GM12878 (cell line): ENCODE results near the gene MALSU1. TPM values are rescaled to one million over a fixed set of nuclear protein-coding genes. Genes with fewer than 3 reads are reported as not detected.

Experiments
- ASH2L ChIP-seq: fragments of 300-600, 200-600 bp; sonication (generic); IDR thresholded peaks from 2 replicates; pipeline ENCODE4 v1.6.1; 2017; ENCODE audit warnings: low read depth, mild to moderate bottlenecking, borderline replicate concordance
- BHLHE40 ChIP-seq, 2 experiments: fragments of 450-650 bp in 1 of 2; IDR thresholded peaks; 2 replicates each; pipeline ENCODE4 v1.6.1; 2011 to 2017; ENCODE audit warnings: low read depth in 2 of 2, borderline replicate concordance in 1 of 2, improper control_type of control experiment in 1 of 2, low read length in 1 of 2, mild to moderate bottlenecking in 1 of 2
- CHD2 ChIP-seq: IDR thresholded peaks from 2 replicates; pipeline ENCODE4 v1.6.1; 2011; ENCODE audit warnings: low read depth, low read length, improper control_type of control experiment, borderline replicate concordance
- EED ChIP-seq: sonication (generic); IDR thresholded peaks from 2 replicates; pipeline ENCODE4 v1.6.1; 2016; ENCODE audit warnings: antibody characterized with exemption, low read depth
- EP300 ChIP-seq, 2 experiments: fragments of 150-350 bp in 1 of 2; IDR thresholded peaks; 2 replicates each; pipeline ENCODE4 v1.6.1; 2011 to 2012; ENCODE audit warnings: low read depth in 2 of 2, low read length in 2 of 2, borderline replicate concordance in 1 of 2, improper control_type of control experiment in 1 of 2, inconsistent platforms in 1 of 2; ENCODE audit not compliant: control insufficient read depth in 1 of 2
- ESRRA ChIP-seq: IDR thresholded peaks from 2 replicates; pipeline ENCODE4 v1.6.1; 2012; ENCODE audit warnings: mild to moderate bottlenecking, low read length, improper control_type of control experiment
- FOS ChIP-seq: IDR thresholded peaks from 3 replicates; pipeline ENCODE4 v1.6.1; 2011; ENCODE audit warnings: borderline replicate concordance; ENCODE audit not compliant: insufficient read length; ENCODE audit errors: extremely low read depth
- MTA3 ChIP-seq: IDR thresholded peaks from 2 replicates; pipeline ENCODE4 v1.6.1; 2012; ENCODE audit warnings: low read length, inconsistent platforms, borderline replicate concordance
- NRF1 ChIP-seq: conservative IDR thresholded peaks from 2 replicates; pipeline ENCODE4 v1.6.1; 2011; ENCODE audit warnings: mild to moderate bottlenecking, low read depth, low read length, improper control_type of control experiment
- PML ChIP-seq: IDR thresholded peaks from 2 replicates; pipeline ENCODE4 v1.6.1; 2012; ENCODE audit warnings: low read length, inconsistent platforms
- RAD51 ChIP-seq: fragments of 450-650 bp; IDR thresholded peaks from 2 replicates; pipeline ENCODE4 v1.6.1; 2016; ENCODE audit warnings: moderate library complexity, mild to moderate bottlenecking, inconsistent platforms
- RCOR1 ChIP-seq: conservative IDR thresholded peaks from 2 replicates; pipeline ENCODE4 v1.6.1; 2012; ENCODE audit warnings: low read depth, low read length, improper control_type of control experiment
- RUNX3 ChIP-seq: IDR thresholded peaks from 2 replicates; pipeline ENCODE4 v1.6.1; 2012; ENCODE audit warnings: low read length, inconsistent platforms
- SMARCA5 ChIP-seq: fragments of 450-650 bp; IDR thresholded peaks from 2 replicates; pipeline ENCODE4 v1.6.1; 2017; ENCODE audit warnings: mild to moderate bottlenecking
- SPI1 ChIP-seq: IDR thresholded peaks from 2 replicates; pipeline ENCODE4 v1.6.1; 2011; ENCODE audit warnings: low read depth, mild to moderate bottlenecking, low read length, moderate library complexity, borderline replicate concordance; ENCODE audit not compliant: insufficient read depth
- SRF ChIP-seq, 2 experiments: IDR thresholded peaks; 2 replicates each; pipeline ENCODE4 v1.6.1; 2011; ENCODE audit warnings: low read depth in 2 of 2, low read length in 2 of 2, mild to moderate bottlenecking in 1 of 2, moderate library complexity in 1 of 2
- STAT3 ChIP-seq: IDR thresholded peaks from 2 replicates; pipeline ENCODE4 v1.6.1; 2011; ENCODE audit warnings: low read depth, low read length, improper control_type of control experiment
- TAF1 ChIP-seq: IDR thresholded peaks from 2 replicates; pipeline ENCODE4 v1.6.1; 2011; ENCODE audit warnings: mild to moderate bottlenecking, low read depth, low read length, borderline replicate concordance
- TCF3 ChIP-seq: IDR thresholded peaks from 2 replicates; pipeline ENCODE4 v1.6.1; 2012; ENCODE audit warnings: low read depth, mild to moderate bottlenecking, low read length, borderline replicate concordance; ENCODE audit not compliant: insufficient read depth
- ZNF384 ChIP-seq: IDR thresholded peaks from 2 replicates; pipeline ENCODE4 v1.6.1; 2012; ENCODE audit warnings: low read depth, mild to moderate bottlenecking, low read length, improper control_type of control experiment, borderline replicate concordance
- ZZZ3 ChIP-seq: IDR thresholded peaks from 2 replicates; pipeline ENCODE4 v1.6.1; 2011; ENCODE audit warnings: low read depth; ENCODE audit not compliant: control insufficient read depth, insufficient read length
- polyA plus RNA-seq, 11 experiments: library from polyadenylated mRNA; depleted of rRNA in 4 of 11; unstranded in 6 of 11; stranded (reverse) in 5 of 11; fragments of >200 nt; fragmentation: Nextera tagmentation in 4 of 11; fragmentation: Illumina TruSeq in 1 of 11; extraction: Ambion mirVana in 4 of 11; extraction: Trizol in 1 of 11; gene quantifications; 1 replicate in 1 of 11; 2 replicates in 10 of 11; pipeline versions ENCODE4 v1.2.1 to v1.2.3, GENCODE V29; 2011 to 2016; ENCODE audit warnings: inconsistent platforms in 2 of 11, missing spikeins in 2 of 11, low read depth in 1 of 11
- total RNA-seq, 4 experiments: library from RNA; depleted of rRNA in 3 of 4; stranded (reverse); fragments of >200 nt in 3 of 4; fragmentation: Illumina TruSeq in 1 of 4; extraction: Trizol in 1 of 4; gene quantifications; 2 replicates each; pipeline versions ENCODE4 v1.2.1 to v1.2.3, GENCODE V29; 2013 to 2021
- TF ChIP-seq, protein P1 (sequence below): IDR thresholded peaks from 2 replicates; pipeline ENCODE4 v1.6.1; 2011; ENCODE audit warnings: borderline replicate concordance, low read depth, mild to moderate bottlenecking, moderate library complexity, low read length; ENCODE audit not compliant: insufficient read depth, poor library complexity, severe bottlenecking
- TF ChIP-seq, protein P2 (sequence below): fragments of 450-650 bp; IDR thresholded peaks from 2 replicates; pipeline ENCODE4 v1.6.1; 2014; ENCODE audit warnings: mild to moderate bottlenecking
- TF ChIP-seq, protein P3 (sequence below): fragments of 450-650 bp; IDR thresholded peaks from 2 replicates; pipeline ENCODE4 v1.6.1; 2017; ENCODE audit warnings: low read depth, mild to moderate bottlenecking, moderate library complexity
- TF ChIP-seq, protein P4 (sequence below): IDR thresholded peaks from 2 replicates; pipeline ENCODE4 v1.6.1; 2011; ENCODE audit warnings: low read depth, low read length, improper control_type of control experiment, borderline replicate concordance

The MALSU1 gene
- total and polyA plus RNA-seq, 10 of the 15 experiments (the other 5 are each of a cell fraction or from before 2014, with no cell fraction given), result 8.5 to 159 (median 73.7) TPM

DNA sequence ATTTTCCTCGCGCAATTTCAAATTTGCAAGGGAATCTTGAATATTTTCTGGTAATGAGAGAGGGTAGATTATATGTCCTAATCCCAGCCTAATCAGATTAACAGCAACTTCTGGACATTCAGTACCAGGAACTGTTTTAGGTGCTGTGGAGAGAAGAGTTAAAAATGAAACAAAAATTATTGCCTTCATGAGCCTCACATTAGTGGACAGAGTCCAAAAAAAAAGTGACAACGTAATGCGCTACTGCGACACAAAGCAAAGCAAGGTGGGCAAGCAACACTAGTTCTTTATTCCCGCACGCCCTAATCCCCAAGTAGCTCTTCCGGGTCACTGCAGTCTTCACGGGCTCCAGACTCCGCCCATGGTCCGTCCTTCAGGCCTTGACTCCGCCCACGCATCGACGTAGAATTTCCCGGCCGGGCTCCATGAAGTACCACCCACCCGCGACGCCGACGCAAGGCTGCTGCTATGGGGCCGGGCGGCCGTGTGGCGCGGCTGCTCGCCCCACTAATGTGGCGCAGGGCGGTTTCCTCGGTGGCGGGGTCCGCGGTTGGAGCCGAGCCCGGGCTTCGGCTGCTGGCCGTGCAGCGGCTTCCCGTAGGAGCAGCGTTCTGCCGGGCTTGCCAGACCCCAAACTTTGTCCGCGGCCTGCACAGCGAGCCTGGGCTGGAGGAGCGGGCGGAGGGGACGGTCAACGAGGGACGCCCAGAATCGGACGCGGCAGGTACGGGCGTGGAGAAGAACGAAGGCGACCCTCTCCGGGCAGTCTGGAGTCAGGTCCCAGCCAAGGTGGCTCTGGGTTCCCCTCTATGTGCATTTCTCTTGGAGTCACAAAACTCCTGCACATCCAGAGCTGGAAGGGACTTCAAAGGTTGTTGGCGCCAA lies at the start of gene MALSU1 (continued):
- TF ChIP-seq RUNX3 (peak; percentile 38; the same call in 1 of the 2 replicates), PML (peak; percentile 73), NRF1 (peak; percentile 42), EED (no peak), BHLHE40 (IDR thresholded peaks at IDR 0.05; ENCODE audit: borderline replicate concordance in 1 of 2, low read depth in 2 of 2, low read length in 1 of 2) (peak in 1 of 2 experiments; percentile 51; a peak in 2 of 4 replicates), TAF1 (peak; percentile 80), ZZZ3 (no peak), FOS (no peak), RCOR1 (no peak), MTA3 (no peak; the same call in 1 of the 2 replicates), RAD51 (no peak), SPI1 (no peak), ZNF384 (no peak), ASH2L (no peak), SMARCA5 (no peak), ESRRA (no peak), EP300 (IDR thresholded peaks at IDR 0.05; ENCODE audit: borderline replicate concordance in 1 of 2, control insufficient read depth in 1 of 2, low read depth in 2 of 2, low read length in 2 of 2) (no peak), SRF (IDR thresholded peaks at IDR 0.05; ENCODE audit: low read depth in 2 of 2, low read length in 2 of 2) (peak; percentile 22 to 68; a peak in 3 of 4 replicates), TCF3 (0 out of 2 replicates have a peak, but pooled peaks have one; percentile 56), CHD2 (0 out of 2 replicates have a peak, but pooled peaks have one; percentile 45), STAT3 (no peak)
- TF ChIP-seq, protein P1, sequence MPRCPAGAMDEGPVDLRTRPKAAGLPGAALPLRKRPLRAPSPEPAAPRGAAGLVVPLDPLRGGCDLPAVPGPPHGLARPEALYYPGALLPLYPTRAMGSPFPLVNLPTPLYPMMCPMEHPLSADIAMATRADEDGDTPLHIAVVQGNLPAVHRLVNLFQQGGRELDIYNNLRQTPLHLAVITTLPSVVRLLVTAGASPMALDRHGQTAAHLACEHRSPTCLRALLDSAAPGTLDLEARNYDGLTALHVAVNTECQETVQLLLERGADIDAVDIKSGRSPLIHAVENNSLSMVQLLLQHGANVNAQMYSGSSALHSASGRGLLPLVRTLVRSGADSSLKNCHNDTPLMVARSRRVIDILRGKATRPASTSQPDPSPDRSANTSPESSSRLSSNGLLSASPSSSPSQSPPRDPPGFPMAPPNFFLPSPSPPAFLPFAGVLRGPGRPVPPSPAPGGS, result peak; percentile 23
- TF ChIP-seq, protein P2, sequence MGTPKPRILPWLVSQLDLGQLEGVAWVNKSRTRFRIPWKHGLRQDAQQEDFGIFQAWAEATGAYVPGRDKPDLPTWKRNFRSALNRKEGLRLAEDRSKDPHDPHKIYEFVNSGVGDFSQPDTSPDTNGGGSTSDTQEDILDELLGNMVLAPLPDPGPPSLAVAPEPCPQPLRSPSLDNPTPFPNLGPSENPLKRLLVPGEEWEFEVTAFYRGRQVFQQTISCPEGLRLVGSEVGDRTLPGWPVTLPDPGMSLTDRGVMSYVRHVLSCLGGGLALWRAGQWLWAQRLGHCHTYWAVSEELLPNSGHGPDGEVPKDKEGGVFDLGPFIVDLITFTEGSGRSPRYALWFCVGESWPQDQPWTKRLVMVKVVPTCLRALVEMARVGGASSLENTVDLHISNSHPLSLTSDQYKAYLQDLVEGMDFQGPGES, result no peak
- TF ChIP-seq, protein P3, sequence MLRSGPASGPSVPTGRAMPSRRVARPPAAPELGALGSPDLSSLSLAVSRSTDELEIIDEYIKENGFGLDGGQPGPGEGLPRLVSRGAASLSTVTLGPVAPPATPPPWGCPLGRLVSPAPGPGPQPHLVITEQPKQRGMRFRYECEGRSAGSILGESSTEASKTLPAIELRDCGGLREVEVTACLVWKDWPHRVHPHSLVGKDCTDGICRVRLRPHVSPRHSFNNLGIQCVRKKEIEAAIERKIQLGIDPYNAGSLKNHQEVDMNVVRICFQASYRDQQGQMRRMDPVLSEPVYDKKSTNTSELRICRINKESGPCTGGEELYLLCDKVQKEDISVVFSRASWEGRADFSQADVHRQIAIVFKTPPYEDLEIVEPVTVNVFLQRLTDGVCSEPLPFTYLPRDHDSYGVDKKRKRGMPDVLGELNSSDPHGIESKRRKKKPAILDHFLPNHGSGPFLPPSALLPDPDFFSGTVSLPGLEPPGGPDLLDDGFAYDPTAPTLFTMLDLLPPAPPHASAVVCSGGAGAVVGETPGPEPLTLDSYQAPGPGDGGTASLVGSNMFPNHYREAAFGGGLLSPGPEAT, result peak; percentile 80
- TF ChIP-seq, protein P4, sequence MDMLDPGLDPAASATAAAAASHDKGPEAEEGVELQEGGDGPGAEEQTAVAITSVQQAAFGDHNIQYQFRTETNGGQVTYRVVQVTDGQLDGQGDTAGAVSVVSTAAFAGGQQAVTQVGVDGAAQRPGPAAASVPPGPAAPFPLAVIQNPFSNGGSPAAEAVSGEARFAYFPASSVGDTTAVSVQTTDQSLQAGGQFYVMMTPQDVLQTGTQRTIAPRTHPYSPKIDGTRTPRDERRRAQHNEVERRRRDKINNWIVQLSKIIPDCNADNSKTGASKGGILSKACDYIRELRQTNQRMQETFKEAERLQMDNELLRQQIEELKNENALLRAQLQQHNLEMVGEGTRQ, result no peak
